Cardiac septum (tissue), 1 donor: ENCODE measurements around the gene SLC9A8. TPM values are rescaled to one million over a fixed set of nuclear protein-coding genes. Genes with fewer than 3 reads are reported as not detected.

Experiments
- DNase-seq: peaks from one replicate; pipeline ENCODE4 v3.0.0-alpha.2; 2020; ENCODE audit warnings: low spot score
- intact Hi-C: fragments of 100-400 bp; cut with DNase I; formaldehyde crosslinking; loops from one replicate; pipeline ENCODE4 v1.14.0; 2022
- total RNA-seq: library from RNA; stranded (reverse); fragmentation: NEBNext Ultra II Directional; extraction: Animal tissue kit (Norgen Biotek cat#: 25700); gene quantifications from one replicate; pipeline ENCODE4 v1.2.1, GENCODE V29; 2021
- donor health status: DM: no; HTN: no; CAD: no.

SLC9A8 gene
- total RNA-seq, 1 donor from 2014 or later, result 7.2 TPM

DNA sequence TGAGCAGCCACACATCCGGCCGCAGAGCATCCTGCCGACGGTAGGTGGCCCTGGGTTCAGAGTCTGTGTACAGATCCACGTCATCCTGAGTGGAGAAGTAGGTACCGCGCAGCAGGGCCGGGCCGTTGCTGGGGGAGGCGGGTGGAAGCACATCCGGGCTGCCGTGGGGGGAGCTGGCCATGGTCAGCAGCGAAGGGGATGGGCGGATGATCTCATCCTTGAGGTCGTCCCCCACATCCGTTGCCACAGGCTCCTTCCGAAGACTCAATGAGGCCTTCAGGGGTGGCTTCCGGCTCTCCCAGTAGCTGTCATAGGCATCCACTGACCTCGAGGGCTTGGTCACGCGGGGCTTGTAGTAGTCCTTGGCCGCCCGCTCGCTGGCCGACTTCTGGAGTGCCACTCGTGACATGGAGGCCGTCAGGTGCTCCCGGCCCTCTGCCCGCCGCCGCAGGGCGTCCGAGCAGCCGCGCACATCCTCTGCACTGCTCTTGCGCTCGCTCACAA lies 93.5 kb downstream of the SLC9A8 start:
- intact Hi-C loops, result no loop called here
- no peak for DNase-seq

DNA sequence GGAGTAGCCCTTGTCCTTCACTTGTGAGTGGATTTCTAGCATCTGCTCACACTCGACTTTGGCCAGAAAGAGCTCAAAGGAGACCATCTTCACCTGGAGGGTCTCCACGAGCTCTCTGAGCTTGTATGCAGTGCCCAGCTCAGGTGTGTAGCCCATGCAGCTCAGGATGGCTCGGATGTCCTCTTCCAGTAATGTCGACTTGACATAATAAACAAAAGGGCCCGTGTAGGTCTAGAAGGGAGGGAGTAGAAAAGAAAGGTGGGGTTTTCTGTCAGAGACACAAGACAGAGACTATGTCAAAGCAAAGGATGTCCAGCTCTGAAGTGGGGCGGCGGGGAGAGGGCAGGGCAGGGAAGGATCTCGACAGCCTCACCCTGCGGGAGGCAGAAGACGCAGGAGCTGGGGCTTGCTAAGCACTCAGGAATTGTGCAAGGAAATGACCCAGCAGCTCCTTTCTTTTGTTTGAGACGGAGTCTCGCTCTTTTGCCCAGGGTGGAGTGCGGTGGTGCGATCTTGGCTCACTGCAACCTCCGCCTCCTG lies 94.1 kb downstream of the SLC9A8 start:
- intact Hi-C loops, result no loop called here
- no peak for DNase-seq

DNA sequence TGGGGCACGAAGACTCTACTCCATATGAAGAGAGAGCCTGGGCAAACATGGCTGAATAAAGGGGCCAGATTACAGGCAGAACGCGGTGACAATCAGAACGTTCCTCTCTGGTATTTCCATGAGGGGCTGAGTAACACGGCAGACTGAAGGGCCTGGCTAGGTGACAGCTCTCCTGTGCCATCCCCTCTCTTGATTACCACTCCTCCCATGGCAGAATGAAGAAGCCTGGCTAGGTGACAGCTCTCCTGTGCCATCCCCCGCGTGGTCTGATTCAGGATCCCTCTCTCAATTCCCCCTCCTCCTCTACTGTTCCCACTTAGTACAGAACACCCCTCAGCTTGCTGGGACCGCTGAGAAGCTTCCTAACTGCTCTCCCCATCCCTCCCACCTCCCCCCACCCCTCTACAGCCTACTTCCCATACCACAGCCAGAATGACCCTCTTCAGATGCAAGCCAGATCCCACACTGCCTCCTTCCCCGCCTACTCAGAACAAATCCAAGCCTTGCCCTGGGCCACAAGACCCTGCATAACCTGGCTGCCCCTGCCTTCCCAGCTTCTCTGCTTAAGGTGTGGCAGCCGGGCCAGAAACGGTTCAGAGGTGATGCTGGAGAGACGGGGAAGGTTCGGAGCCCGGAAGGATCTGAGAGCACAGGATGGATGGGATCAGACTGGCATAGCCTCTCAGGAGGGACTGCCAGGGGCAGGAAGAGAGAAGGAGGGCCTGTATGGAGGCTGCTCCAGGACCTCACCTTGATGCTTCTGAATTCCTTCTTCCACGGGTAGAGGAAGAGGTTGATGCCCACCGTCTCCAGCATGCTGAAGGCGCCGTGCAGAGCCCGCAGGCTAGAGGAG lies 95.0 kb downstream of the SLC9A8 start:
- intact Hi-C loops, result no loop called here
- DNase-seq, result no peak

DNA sequence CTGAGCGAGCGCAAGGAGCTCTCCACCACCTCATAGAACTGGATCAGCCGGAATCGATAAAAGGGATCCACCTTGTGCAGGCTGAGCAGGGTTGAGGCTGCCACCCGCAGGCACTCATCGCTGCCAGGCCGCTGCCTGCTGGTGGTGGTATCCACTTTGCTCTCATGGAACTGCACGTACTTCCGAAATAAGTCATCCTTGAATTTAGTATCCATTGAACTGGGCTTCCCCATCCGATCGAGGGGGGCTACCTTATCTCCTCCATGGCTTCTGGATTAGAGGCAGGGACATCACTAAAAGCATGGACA lies 95.6 kb downstream of the SLC9A8 start:
- intact Hi-C loops, result no loop called here
- no peak for DNase-seq

DNA sequence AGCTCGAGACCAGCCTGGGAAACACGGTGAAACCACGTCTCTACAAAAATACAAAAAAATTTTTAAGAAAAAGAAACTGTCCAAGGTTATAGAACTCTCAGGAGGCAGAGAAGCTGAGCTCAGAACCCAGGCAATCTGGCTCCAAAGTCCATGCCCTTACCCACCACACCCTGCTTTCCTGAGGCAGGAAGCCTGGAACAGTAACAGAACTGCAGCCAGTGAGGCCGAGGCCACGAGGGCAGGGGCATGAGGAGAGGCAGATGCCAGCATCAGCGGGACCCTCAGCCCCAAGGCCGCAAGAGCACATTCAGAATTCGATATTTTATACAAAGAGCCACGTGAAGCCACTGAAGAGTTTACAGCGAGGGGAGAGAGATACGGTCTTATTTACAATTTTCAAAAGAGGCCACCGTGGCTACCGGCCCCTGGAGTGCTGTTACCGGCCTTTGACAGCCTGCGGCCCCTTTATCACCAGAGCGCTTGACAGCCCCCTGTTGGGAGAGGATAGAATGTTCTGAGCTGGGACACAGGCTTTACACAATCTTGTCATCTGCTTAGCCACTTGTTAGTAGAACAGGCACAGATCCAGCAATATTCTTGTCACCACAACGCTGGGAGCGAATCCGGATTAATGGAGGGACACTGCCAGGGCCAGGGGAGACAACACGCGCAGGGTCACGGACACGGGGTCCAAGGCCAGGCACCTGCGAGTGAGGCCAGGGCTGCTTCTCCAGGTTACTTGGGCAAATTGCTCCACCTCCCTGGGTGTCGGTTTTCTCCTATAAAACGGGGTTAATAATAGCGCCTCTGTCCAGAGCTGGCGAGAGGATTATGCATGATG lies 97.1 kb downstream of the SLC9A8 start:
- intact Hi-C loops, result no loop called here
- no peak for DNase-seq

DNA sequence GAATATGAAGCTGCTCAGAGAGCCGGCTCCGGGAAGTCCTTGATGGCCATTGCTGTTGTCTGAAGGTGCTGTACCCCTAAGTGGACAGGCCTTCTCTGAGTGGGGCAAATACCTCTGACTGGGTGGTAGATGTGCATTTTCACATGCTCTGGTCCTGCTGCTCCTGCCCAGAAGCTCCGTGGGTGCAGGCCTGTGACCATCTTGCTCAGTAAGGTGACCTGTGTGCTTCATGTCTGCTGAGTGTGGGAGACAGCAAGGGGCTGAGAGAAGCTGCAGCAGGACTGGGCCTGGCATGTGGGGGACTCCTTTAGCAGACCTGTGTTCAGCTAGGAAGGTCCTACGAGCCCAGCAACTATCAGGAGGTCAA lies 97.7 kb downstream of the SLC9A8 start:
- intact Hi-C loops, result no loop called here
- no peak for DNase-seq

DNA sequence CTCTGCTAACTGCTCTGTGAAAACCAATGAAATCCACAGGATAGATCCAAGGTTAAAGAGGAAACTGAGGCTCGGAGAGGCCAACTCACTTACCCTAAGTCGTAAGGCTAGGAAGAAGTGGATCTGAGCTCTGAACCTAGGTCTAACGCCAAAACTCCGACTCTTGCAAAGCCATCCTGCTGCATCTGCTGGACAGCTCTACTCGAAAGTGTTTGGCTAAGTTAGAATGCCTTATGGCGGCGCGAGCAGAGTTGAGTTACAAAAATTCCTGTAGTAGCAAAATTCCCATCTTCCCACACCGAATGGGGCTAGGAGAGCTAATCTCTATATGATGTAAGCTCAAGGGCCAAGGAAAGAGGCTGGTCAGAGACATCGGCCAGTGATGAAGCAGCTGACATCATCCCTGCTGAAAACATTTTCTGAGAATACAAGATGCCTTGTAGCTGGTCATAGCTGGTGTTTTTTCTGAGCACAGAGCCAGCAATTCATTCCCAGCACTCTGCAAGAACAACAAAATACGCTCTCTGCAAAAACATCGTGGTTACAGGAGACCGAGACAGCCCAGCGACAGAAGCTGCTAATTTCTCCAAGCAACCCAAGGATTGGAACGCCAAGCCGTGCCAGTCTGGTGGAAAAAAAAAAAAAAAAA lies 100.9 kb downstream of the SLC9A8 start:
- intact Hi-C loops, result no loop called here

DNA sequence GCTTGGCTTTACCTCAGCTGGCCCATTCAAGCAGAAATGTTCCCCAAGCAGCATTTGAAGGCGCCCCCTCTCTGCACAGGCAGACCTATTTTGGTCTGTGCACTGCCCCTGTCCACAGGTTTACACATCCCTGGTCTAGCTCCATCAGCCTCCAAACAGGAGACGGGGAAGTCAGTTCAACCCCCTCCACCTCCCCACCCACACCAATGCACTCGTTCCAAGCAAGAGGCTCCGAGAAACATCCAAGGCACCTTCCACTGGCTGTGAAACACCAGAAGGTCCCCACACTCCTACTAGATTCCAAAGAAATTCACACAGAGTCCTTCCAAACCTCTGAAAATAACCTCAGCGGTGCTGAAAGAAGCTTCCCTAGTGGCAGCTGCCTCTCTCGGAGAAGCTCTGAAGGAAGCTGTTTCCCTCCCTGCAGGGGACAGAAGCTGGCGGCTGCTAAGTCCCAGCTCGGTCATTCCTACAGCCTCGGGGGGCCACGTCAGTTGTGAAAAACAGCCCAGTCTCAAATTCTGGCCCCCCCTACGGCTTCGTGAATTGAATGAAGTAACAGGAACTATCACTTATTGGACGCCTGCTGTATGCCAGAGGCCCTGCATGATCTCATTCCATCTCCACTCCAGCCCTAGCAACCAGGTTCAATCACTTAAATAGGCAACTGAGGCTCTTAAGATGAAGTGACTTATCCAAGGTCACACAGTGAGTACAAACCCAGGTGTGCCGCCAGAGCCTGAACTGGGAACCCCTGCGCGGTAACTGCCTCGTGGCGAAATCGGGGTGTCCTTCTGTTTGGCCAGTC lies 101.9 kb downstream of the SLC9A8 start:
- no peak for DNase-seq
- intact Hi-C loops, result no loop called here

More for the DNA sequence above, 100.9 kb downstream of the SLC9A8 start:
- DNase-seq, result no peak

DNA sequence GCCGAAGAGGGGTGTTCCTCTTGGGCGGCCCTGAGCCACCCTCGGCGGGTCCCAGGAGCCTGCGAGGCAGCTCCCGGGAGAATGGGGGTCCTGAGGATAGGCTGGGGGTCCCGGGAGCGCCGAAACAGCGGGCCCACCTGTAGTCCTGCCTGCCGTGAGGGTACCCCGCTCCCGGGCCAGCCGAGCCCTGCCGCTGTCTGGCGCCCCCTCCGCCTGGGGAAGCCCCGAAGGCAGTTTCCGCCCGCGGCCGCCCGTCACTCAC lies 102.4 kb downstream of the SLC9A8 start:
- DNase-seq, result no peak
- intact Hi-C loops, result no loop called here

DNA sequence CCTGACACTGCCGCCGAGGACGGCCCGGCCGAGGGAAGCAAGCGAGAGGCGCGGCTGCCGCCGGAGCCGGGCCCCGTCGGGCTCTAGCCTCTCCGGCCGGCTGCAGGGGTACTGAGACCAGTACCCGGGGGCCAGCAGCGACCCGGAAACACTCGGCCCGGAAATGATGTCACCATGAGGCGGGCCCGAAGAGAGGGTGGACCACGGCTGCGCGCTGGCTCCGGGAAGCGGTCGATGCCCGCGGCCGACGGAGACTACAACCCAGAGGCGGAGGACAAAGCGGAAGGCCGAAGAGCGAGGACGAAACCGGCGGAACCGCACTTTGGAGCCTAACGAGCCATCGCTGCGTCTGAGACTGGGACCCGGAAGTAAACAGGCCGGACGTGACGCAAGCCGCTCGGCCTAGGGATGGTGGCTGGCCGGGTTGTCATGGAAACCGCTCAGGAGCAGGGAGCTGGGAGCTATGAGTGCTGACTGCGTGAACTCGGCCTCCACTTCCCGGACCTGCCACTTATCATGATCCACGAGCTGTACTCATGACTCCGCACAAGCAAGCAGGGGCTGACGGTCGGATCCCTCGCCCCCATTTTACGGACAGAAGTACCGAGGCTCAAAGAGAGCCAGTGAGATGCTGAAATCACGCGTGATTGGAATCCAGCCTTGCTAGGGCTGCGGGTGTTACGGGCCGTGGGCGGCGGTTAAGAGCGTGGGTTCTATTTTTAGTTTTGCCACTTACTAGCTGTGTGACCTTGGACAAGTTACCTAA lies 102.9 kb downstream of the SLC9A8 start, which contains the start of gene SPATA2:
SPATA2 (minus strand) TSS at position 150 of the 766 bp plus-strand sequence. CDS start 7,039 bp downstream, outside the sequence.
- DNase-seq, result peak; percentile 95
- intact Hi-C loops, result no loop called here

DNA sequence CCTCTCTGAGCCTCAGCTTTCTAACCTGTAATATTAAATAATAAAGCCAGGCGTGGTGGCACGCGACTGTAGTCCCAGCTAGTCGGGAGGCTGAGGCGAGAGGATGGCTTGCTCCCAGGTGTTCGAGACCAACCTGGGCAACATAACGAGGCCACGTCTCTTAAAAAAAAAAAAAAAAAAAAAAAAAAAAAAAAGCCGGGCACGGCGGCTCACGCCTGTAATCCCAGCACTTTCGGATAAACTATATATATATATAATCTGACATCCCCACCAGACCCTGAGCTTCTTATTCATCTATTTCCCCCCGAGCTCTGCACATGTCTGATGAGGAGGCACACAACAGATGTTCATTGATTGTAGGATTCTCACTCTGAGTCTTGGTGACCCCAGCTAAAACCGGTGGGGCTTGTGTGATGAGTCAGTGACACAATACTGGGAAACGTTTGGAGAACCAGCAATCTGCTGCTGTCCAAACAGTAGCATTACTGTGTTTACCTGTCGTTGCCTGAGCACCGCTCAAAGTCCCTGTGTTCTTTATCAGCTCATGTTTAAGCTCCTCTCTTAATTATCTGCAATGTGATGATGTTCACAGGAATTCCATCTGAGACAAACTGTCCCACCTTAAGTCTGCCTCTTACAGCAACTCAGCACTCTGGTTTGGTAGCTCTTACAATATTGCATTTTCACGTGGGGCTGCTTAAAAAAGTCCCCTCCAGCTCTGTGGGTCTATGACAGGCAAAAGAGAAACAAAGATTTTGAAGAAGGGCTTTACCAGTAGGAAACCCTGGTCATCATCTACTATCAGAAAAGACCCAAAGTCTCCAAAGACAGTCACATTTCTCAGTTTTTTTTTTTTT lies 103.7 kb downstream of the SLC9A8 start:
- DNase-seq, result no peak
- intact Hi-C loops, result no loop called here

DNA sequence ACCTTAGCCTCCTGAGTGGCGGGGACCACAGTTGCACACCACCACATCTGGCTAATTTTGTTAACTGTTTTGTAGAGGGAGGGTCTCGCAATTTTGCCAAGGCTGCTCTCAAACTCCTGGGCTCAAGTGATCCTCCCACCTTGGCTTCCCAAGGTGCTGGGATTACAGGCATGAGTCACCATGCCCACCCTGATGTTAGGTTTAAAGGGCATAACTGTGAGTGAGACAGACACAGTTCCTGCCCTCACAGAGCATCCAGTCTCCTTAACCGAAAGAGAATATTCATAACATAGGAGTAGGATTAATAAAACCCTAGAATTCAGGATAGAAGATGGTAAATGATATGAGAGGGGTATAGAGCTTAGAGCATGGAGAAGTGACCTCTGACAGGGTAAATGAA lies 105.8 kb downstream of the SLC9A8 start:
- DNase-seq, result no peak
- intact Hi-C loops, result no loop called here

DNA sequence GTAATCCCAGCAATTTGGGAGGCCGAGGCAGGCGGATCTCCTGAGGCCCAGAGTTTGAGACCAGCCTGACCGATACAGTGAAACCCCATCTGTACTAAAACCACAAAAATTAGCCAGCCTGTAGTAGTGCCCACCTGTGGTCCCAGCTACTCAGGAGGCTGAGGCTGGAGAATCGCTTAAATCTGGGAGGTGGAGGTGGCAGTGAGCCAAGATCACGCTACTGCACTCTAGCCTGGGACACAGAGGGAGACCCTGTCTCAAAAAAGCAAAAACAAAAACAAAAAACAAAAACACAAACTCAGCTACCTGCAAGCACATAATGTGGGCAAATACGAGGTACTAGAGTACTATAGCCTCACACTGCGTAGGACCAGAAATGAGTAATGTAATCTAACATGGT lies 106.4 kb downstream of the SLC9A8 start:
- DNase-seq, result no peak
- intact Hi-C loops, result no loop called here

DNA sequence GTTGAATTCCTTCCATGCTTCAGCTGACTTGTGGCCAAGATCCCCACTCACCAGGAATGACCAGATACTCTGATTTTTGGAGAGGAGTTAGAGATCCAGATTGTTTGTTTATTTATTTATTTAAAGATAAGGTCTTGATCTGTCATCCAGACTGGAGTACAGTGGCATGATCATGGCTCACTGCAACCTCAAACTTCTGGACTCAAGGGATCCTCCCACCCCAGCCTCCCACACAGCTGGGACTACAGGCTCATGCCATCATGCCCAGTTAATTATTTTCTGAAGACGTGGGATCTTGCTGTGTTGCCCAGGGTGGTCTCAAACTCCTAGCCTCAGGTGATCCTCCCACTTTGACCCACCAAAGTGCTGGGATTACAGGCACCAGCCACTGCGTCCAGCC lies 106.8 kb downstream of the SLC9A8 start:
- no peak for DNase-seq
- intact Hi-C loops, result no loop called here

DNA sequence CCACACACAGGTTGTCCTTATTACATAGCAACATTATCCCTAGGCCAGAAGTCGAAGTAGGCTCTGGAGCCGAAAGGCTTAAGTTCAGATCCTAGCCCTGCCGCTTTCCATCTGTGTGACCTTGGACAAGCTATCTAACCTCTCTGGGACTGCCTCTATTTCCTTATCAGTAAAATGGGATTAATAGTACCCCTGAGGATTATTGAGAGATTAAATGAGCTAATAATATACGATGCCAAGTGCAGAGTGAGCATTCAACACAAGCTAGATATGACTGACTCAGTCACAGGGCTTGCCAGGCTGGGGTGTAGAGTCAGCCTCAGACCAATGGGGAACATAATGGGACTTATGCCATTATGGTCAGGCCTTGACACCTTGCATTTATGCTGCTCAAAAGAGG lies 111.6 kb downstream of the SLC9A8 start:
- intact Hi-C loops, result no loop called here
- no peak for DNase-seq

DNA sequence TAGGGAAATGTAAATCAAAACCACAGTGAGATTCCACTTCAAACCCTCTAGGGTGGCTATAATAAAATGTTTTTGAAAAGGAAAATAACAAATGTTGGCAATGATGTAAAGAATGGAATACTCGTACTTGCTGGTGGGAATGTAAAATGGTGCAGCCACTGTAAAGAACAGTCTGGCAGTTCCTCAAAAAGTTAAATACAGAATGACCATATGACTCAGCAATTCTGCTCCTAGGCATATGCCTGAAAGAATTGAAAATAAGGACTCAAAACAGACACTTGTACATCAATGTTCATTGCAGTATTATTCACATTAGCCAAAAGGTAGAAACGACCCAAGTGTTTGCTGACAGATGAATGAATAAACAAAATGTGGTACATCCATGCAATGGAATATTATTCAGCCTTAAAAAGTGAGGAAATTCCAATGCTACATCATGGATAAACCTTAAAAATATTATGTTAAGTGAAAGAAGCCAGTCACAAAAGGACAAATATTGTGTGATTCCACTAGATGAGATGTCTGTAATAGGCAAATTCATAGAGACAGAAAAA lies 113.3 kb downstream of the SLC9A8 start:
- no peak for DNase-seq
- intact Hi-C loops, result loop anchor here (5.0 kb wide), 3 partner anchors 314 to 594 kb away; no protein-coding TSS in a partner anchor

DNA sequence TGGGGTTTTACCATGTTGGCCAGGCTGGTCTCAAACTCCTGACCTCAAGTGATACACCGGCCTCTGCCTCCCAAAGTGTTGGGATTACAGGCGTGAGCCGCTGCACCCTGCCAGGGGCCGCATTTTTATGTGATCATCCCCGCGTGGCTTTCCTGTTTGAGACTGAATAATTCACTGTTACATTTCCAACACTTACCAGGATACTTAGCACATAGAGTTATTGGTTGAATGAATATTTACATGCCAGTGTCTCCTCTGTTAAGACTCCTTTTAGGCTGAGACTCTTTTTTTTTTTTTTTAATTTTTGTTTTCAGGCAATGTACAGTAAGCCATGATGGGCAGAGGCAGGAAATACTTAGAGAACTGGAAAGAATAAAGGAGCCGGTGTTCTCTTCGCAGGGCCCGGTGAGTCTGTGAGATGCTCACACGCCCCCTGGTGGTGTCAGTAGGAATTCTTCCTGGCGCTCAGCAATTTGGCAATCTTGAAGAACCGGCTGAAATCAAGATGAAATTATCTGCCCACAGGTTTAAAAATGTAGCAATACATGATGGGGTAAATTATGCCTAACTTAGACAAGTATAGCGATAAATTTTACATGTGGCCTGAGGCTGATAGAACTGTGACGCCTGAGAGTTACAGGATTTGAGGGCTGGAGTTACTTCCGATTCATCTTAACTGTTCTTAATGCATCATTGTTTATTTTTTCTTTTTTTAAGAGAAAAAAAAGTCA lies 115.9 kb downstream of the SLC9A8 start:
- peak; percentile 88 for DNase-seq
- intact Hi-C loops, result loop anchor here (5.0 kb wide), 3 partner anchors 316 to 596 kb away; no protein-coding TSS in a partner anchor
